ENCODE data around the gene MS4A4E. TPM values are rescaled to one million over a fixed set of nuclear protein-coding genes. Genes with fewer than 3 reads are reported as not detected.

The MS4A4E gene
- total RNA-seq, 1 experiment from 2014 or later: not detected

DNA sequence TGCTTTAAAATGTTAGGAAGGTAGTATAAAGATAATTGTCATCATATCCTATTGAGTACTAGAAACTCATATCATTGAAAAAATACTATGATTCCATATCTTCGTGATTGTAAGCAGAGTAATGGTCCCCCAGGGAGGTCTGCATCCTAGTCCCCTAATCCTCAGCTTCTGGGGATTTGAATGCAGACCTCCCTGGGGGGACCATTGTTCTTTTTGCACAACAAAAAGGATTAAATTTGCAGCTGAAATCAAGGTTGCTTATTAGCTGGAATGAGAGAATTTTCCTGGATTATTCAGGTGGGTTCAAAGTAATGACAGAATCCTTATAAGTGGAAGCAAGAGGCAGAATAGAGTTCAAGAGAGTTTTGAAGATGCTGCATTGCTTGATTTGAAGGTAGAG is 34.0 kb downstream of the MS4A4E start:
- H3F3A ChIP-seq (ENCODE audit: insufficient read depth, low read depth): no peaks in the 10 kb centered on the region
- no peak overlapping the region for H3K27ac ChIP-seq
- intact Hi-C loops (cut with micrococcal nuclease; ENCODE audit: unreplicated experiment): no loop called here
- POLR2A ChIA-PET (ENCODE audit: unreplicated experiment): interaction anchor here (0.6 kb wide), 1 partner anchor 542 kb away, joined by 7 read pairs; no protein-coding TSS in a partner anchor
- H3K36me3 ChIP-seq (ENCODE audit: low read depth): no peaks in the 10 kb centered on the region
- no peaks in the 10 kb centered on the region for H4K20me1 ChIP-seq (ENCODE audit: insufficient read depth)
- TF ChIP-seq, protein P1, sequence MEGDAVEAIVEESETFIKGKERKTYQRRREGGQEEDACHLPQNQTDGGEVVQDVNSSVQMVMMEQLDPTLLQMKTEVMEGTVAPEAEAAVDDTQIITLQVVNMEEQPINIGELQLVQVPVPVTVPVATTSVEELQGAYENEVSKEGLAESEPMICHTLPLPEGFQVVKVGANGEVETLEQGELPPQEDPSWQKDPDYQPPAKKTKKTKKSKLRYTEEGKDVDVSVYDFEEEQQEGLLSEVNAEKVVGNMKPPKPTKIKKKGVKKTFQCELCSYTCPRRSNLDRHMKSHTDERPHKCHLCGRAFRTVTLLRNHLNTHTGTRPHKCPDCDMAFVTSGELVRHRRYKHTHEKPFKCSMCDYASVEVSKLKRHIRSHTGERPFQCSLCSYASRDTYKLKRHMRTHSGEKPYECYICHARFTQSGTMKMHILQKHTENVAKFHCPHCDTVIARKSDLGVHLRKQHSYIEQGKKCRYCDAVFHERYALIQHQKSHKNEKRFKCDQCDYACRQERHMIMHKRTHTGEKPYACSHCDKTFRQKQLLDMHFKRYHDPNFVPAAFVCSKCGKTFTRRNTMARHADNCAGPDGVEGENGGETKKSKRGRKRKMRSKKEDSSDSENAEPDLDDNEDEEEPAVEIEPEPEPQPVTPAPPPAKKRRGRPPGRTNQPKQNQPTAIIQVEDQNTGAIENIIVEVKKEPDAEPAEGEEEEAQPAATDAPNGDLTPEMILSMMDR (conservative IDR thresholded peaks at IDR 0.05): no peak
- TF ChIP-seq EZH2 (IDR thresholded peaks at IDR 0.05; ENCODE audit: low read depth): no peak
- no peaks in the 10 kb centered on the region for H3K79me2 ChIP-seq (ENCODE audit: low read depth)
- BruUV-seq (replicated peaks): no TSS peak
- no peaks in the 10 kb centered on the region for H3K9me2 ChIP-seq (ENCODE audit: insufficient read depth)
- no peaks in the 10 kb centered on the region; the same call in 1 of the 2 replicates for H3K27me3 ChIP-seq (ENCODE audit: insufficient read depth, low read depth)
- no peak for DNase-seq
- H3K9me3 ChIP-seq (ENCODE audit: insufficient read depth, low read depth): no peaks in the 10 kb centered on the region
- H2AFZ ChIP-seq: no peak overlapping the region
- no peak overlapping the region for H3K4me3 ChIP-seq
- H3K4me2 ChIP-seq: no peak overlapping the region
- CTCF ChIA-PET: no interaction called here
- H3K4me1 ChIP-seq (replicated peaks; ENCODE audit: insufficient read depth): no peaks in the 10 kb centered on the region

DNA sequence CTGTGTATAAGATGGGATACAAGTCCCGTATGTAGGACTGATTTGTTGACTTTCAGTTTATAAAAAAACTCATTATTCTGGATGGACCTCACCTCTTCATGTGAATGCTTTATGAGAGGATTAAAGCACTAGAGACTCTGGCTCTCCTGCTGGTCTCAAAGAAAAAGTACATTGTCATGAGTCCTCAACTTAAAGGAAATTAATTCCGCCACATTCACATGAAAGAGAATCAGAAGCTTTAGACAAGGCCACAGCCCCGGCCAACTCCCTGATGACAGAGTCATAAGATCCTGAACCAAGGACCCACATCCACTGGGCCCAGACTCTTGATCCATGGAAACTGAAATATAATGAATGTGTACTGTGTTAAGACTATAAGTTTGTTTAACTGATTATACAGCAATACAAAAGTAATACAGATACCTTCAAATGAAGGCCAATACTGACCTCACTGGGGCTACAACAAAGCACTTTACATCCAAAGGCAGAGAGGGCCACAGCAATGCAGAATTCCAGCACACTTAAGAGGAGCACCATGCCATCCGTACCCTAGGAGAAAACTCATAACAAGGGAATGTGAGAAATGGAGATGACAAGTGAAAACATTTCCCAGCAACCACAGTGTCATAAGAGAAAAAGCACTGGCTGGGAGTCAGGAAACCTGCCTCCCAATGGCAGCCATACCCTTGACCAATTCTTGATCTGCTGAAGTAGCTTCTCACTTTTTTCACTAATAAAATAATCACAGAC is 34.6 kb downstream of the MS4A4E start:
- ChIA-PET CTCF (no interaction called here), POLR2A (ENCODE audit: unreplicated experiment) (no interaction called here)
- Histone ChIP-seq H4K20me1 (ENCODE audit: insufficient read depth) (no peaks in the 10 kb centered on the region), H3K4me3 (no peak overlapping the region), H3K79me2 (ENCODE audit: low read depth) (no peaks in the 10 kb centered on the region), H3K4me1 (replicated peaks; ENCODE audit: insufficient read depth) (no peaks in the 10 kb centered on the region), H3K4me2 (no peak overlapping the region), H3K9me3 (ENCODE audit: insufficient read depth, low read depth) (no peaks in the 10 kb centered on the region), H3K9me2 (ENCODE audit: insufficient read depth) (no peaks in the 10 kb centered on the region), H3F3A (ENCODE audit: insufficient read depth, low read depth) (no peaks in the 10 kb centered on the region), H3K27ac (no peak overlapping the region), H3K27me3 (ENCODE audit: insufficient read depth, low read depth) (no peaks in the 10 kb centered on the region; the same call in 1 of the 2 replicates), H3K36me3 (ENCODE audit: low read depth) (no peaks in the 10 kb centered on the region), H2AFZ (no peak overlapping the region)
- intact Hi-C loops (cut with micrococcal nuclease; ENCODE audit: unreplicated experiment): no loop called here
- BruUV-seq (replicated peaks): no TSS peak
- TF ChIP-seq, protein P1 (conservative IDR thresholded peaks at IDR 0.05): no peak
- no peak for TF ChIP-seq EZH2 (IDR thresholded peaks at IDR 0.05; ENCODE audit: low read depth)
- DNase-seq: no peak

DNA sequence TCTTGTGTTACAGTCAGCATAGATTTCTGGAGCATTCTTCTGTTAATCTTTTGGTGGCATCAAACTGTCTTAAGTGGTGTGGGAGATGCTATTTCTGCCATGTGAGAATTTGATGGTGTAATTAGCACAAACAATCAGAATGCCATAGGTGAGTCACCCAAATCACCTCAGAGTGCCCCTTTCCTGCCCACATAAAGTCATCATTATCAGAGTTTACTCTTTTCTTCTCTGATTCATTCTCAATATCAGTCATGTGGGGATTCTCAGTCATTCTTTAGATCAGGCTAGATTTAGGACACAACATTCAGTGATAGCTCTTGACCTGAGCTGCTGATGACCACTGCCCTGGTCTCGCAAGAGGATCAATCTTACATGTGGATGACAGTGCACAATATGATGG is 36.3 kb downstream of the MS4A4E start:
- no peak for DNase-seq
- Histone ChIP-seq H3K4me2 (no peak overlapping the region), H3K27me3 (ENCODE audit: insufficient read depth, low read depth) (no peaks in the 10 kb centered on the region; the same call in 1 of the 2 replicates), H3K4me1 (replicated peaks; ENCODE audit: insufficient read depth) (no peaks in the 10 kb centered on the region), H3K27ac (no peak overlapping the region), H3K9me3 (ENCODE audit: insufficient read depth, low read depth) (no peaks in the 10 kb centered on the region), H3K79me2 (ENCODE audit: low read depth) (no peaks in the 10 kb centered on the region), H3K36me3 (ENCODE audit: low read depth) (no peaks in the 10 kb centered on the region), H4K20me1 (ENCODE audit: insufficient read depth) (no peaks in the 10 kb centered on the region), H3K9me2 (ENCODE audit: insufficient read depth) (no peaks in the 10 kb centered on the region), H3K4me3 (no peak overlapping the region), H2AFZ (no peak overlapping the region), H3F3A (ENCODE audit: insufficient read depth, low read depth) (no peaks in the 10 kb centered on the region)
- intact Hi-C loops (cut with micrococcal nuclease; ENCODE audit: unreplicated experiment): no loop called here
- no TSS peak for BruUV-seq (replicated peaks)
- POLR2A ChIA-PET (ENCODE audit: unreplicated experiment): no interaction called here
- TF ChIP-seq EZH2 (IDR thresholded peaks at IDR 0.05; ENCODE audit: low read depth): no peak
- TF ChIP-seq, protein P1 (conservative IDR thresholded peaks at IDR 0.05): no peak
- CTCF ChIA-PET: no interaction called here

Measured in PC-9 (cell line).